NCI-H748 treated with DMSO at 0.1 percent for 48 hours (cell line): ENCODE data around the gene TMEM97.
"Not testable (repeated sequence)": the region's sequence is repeated elsewhere in the genome, so short reads cannot be mapped to it uniquely, and the experiment has no call there.

Experiments
- DNase-seq: peaks from one replicate; lab custom pipeline; 2025; lab: John Stamatoyannopoulos, UW

Gene TMEM97

DNA sequence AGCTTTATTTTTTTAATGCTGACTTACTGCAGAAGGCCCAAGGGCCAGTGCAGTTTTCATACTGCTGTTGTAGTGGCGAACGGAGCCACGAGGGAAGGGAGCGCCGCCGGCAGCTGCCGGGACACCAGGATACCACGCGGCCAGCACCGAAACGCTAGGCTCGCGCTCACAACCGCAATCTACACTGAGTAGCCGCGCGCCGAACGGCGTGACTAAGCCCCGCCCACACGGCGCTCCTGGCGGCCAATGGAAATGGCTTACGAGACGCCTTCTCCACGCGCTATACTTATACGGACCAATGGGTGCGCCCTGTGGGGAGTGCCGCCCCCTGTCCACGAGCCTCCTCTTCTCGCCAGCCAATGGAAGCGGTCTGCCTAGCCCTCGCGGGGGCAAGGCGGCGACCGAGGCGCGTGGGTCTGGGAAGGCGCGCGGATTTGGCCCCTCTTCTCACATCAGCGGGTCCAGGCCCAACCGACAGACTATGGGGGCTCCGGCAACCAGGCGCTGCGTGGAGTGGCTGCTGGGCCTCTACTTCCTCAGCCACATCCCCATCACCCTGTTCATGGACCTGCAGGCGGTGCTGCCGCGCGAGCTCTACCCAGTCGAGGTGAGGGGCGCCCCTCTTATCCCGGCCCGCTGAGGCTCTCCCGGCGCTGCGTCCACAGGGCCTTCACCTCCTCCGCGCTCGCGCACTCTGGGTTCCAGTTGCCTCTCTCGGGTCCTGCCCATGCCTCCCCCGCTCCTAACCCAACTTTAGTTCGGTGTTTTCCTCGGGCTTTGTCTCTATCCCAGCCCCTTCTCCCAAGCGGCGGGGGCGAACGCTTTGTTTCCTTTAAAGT is at the start of gene TMEM97:
Gene TMEM97, plus strand, starts transcription at position 442 of the 839 bp plus-strand sequence. Its CDS starts 40 bp downstream, at position 482.
- peak; percentile 97 for DNase-seq

DNA sequence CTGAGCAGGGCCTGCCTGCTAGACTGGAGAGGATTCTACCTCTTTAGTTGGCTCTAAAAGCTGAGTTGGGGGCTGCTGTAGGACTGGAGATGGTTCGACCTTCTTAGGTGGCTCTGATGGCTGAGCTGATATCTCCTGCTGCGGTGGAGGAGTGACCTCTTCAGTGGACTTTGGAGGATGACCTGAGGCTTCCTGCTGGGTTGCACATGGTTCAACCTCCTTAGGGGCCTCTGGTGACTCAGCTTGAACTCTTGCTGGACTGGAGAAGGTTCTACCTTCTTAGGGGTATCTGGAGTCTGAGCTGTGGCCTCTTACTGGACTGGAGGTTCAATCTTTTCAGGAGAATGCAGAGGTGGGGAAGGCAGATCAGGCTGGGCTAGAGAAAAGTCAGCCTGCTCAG is 48.9 kb upstream of the TMEM97 start:
- no peak for DNase-seq

DNA sequence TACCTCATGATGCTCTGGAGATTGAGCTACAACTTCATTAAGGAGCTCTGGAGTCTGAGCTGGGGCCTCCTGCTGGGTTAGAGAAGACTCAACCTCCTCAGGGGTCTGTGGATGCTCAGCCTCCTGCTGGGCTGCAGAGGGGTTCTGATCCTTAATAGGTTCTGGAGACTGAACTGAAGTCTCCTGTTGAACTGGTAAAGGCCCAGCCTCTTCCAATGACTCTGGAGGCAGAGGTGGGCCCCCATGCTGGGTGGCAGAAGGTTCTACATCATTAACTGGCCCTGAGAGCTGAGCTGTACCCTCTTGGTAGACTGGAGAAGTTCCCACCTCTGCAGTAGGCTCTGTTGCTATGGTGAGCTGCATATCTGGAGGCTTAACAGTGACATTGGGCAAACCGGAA is 48.1 kb upstream of the TMEM97 start:
- DNase-seq: no peak

DNA sequence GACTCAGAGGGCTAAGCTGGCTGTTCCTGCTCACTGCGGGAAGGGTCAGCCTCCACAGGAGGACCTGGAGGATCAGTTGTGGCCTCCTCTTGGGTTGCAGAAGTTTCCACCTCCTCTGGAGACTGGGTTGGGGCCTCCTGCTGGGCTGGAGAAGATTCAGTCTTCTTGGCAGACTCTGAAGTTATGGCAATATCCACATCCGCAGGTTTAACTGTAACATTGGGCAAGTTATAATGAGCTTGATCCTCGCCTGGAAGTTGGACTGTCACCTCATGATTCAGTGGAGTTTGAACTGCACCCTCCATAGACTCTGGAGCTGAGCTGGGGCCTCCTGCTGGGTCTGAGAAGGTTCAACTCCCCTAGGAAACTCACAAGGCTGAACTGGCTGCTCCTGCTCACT is 47.6 kb upstream of the TMEM97 start:
- DNase-seq: no peak

DNA sequence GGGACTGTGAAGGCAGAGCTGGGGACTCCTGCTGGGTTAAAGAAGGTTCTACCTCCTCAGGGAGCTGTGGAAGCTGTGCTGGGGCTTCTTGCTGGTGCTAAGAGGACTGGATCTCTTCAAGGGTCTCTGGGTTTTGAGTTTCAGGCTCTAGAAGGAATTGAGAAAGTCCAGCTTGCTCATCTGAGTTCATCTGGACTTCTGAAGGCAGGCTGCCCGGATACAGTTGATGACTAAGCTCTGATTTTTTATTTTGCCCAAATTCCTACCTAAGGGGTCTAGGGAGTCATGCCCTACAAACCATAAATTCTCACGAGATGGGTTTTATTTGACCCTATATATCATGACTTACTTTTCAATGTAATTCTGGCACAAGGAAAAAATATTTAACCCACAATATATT is 46.8 kb upstream of the TMEM97 start:
- DNase-seq: no peak

DNA sequence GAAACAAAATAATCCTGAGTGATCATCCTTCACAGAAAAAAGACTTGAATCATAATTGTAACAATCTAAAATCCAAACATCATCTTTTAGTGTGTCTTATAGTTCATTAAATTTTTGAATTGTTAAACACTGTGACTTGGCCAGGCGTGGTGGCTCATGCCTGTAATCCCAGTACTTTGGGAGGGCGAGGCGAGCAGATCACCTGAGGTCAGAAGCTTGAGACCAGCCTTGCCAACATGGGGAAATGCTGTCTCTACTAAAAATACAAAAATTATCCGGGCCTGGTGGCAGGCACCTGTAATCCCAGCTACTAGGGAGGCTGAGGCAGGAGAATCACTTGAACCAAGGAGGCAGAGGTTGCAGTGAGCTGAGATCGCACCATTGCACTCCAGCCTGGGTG is 45.7 kb upstream of the TMEM97 start:
- DNase-seq: not testable (repeated sequence)

DNA sequence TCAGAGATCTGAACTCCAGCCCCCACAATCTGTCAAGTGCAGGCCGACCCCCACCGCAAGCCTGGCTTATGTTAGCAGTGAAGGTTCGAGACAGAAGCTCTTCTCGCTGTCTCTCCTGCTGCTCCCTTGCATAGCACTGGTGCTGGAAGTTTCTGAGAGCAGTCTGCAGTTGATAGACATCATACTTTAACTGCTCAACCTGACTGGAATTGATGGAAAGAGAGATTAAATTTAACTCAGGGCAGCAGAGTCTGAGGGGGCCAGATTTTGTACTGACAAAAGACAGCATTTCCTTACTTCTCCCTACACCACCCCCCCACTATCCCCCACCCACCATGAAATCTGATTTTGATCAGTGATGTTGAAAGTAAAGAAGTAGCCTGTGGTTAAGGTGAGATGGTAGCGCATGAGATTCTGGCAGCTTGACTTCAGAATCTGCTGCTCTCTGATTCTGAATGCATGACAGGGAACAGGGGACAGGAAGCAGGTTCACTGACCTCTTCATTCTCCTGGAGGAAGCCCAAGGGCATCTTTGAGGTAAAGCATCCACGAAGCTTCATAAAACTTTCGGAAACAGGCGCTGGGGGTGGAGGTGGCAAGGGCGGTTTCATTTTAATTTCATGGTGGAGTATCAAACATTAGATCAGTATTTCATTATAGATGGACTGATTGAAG is 44.3 kb upstream of the TMEM97 start:
- no peak for DNase-seq

DNA sequence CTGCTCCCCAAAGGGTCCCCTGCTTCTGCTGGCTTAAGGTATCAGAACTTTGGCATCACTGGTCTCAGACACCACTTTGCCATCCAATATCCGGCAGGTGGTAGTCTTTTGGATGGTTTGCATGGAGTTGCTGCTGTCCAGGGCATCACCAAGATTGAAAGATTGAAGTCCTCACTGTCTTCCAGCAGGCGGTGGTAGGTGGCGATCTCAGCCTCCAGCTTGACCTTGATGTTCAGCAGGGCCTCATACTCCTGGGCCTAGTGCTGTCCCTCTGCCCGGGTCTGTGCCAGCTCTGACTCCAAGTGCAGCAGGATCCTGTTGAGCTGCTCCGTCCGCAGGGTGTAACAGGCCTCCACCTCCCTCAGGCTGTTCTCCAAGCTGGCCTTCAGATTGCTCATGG is 43.0 kb upstream of the TMEM97 start:
- no peak for DNase-seq

DNA sequence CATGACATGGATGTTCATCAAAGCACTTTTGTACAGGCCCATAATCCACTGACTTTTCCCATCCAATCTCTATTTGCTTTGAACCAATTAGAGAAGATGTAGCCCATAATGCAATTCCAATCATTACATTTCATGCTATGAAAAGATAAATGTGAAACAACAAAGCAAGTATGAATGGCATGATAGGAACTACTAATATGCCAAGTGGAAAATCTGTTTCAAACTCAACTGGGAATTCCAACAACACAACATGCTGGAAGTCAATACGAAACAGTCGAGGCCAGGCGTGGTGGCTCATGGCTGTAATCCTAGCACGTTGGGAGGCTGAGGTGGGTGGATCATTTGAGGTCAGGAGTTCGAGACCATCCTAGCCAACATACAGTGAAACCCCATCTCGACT is 39.6 kb upstream of the TMEM97 start:
- DNase-seq: no peak

DNA sequence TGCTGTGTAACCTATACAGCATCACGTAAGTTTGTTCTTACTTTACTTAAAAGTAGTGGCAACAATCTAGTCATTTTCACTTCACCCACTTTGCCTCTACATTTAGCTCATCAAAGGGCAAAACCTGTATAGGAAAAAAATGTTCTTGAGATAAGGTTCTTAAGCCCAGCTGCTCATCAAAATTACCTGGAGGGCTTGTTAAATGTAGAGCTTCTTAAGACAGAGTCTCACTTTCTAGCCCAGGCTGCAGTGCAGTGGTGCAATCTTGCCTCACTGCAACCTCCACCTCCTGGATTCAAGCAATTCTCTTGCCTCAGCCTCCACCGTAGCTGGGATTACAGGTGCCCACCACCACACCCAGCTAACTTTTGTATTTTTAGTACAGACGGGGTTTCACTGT is 38.2 kb upstream of the TMEM97 start:
- DNase-seq: no peak

DNA sequence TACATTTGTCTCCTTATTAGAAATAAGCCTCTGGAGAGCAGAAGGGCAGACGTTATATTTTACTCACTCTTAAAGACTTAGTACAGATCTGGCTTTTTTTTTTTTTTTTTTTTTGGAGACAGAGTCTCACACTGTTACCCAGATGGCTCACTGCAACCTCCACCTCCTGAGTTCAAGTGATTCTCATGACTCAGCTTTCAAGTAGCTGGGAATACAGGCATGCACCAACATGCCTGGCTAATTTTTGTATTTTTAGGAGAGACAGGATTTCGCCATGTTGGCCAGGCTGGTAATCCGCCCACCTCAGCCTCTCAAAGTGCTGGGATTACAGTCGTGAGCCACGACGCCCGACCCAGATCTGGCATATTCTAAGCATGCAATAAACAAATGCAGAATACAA is 36.4 kb upstream of the TMEM97 start:
- DNase-seq: no peak

DNA sequence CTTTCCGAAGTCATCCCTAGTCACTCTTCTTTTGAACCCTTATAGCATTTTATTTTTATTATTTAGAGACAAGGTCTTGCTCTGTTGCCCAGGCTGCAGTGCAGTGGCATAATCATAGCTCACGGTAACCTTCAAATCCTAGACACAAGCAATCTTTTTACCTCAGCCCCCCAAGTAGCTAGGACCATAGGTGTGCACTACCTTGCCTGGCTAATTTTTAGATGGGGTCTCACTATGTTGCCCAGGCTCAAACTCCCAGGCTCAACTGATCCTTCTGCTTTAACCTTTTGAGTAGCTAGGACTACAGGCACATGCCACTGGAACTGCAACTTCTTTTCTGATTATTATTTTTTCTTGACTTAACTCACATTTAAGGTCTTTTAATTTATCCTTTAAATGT is 33.0 kb upstream of the TMEM97 start:
- DNase-seq: no peak

DNA sequence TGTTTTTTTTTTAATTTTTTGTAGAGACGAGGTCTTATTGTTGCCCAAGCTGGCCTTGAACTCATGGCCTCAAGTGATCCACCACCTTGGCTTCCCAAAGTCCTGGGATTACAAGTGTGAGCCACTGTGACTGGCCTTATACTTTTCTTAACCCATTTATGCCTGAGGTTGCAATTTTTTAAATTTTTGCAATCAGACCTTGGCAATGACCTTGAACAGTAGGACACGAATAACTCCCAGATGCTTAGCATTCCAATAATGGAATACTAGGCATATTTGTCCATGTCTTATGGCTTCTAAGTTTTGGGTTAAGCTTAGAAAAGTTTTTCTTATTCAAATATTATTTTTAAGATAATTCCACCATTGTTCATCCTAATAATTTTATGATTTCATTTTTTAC is 28.3 kb upstream of the TMEM97 start:
- no peak for DNase-seq

DNA sequence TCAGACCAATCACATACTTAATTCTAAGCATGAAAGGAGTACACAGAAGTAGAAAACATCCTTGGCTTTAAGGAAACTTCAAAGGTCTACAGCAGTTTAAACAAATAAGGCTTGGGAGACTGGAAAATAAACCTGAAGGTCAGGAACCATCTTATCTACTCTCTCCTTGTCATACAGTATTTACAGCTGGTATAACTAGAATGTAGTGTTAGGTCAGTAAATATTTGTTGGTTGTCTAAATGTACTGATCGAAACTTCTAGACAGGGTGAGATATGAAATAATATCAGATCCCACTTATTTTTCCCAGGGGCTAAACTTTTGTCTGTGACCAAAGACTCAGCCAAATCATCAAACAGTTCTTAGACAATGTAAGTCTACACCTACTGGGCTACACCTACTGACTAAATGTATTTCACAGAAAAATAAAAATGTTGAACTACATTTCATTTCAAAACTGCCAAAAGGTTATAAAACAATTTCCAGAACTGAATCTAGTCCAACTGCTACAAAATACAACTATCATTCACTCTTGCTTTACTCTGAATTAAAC is 27.1 kb upstream of the TMEM97 start:
- no peak for DNase-seq

DNA sequence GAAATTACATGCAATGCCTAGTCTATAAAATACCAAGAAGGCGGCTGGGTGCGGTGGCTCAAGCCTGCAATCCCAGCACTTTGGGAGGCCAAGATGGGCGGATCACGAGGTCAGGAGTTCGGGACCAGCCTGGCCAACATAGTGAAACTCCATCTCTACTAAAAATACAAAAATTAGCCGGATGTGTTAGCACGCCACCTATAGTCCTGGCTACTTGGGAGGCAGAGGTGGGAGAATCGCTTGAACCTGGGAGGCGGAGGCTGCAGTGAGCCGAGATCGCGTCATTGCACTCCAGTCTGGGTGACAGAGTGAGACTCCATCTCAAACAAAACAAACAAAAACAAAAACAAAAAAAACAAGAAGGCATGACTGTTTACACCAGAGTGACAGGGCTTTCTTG is 26.1 kb upstream of the TMEM97 start:
- DNase-seq: not testable (repeated sequence)

DNA sequence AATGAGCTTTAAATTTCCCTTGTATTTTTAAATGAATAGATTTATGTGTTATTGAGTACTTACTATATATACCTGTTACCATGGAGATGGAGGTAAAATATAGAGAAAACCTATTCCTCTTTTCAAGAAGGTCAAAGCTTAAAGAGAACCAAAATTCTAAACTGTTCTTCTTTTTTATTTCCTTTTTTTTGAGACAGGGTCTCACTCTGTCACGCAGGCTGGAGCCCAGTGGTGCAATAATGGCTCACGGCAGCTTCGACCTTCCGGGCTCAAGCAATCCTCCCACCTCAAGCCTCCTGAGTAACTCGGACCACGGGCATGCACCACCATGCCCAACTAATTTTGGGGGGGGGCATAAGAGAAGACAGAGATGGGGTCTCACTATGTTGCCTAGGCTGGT is 25.0 kb upstream of the TMEM97 start:
- DNase-seq: no peak

DNA sequence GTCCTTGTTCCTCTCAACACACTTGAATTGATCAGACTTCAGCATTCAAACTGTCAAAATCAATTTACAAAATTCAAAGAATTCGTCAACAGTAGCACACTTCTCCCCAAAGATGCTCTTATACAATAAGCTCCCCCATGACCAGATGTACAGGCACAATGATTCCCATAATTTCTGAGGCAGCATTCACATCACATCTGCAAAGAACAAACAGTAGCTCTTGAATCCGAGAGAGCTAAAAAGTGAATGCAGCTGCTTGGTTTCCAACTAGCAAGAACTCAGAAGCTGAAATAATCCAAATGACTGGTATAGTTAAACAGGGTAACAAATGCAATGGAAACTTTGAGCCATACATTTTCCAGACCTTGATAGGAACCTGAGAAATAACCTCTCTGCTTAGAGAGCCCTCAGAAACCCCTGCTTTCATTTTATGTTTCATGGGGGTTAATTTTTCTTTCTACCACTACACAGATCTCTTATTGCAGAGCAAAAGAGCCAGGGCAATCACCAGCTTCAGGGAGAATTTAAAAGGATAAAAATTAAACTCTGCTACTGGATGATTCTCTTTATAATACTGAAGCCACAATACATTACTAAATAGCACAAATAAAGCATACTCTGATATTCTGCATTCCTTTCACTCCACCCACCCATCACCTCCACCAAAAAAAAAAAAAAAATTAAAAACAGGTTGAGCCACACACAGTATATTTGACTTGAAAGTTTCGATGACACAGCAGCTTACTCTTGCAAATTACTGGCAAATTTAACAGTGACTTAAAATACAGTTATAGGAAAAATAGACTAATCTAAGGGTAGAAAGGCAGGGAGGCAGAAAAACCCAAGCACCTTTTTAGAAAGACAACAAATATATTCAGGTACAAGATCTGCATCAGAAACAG is 23.1 kb upstream of the TMEM97 start:
- DNase-seq: no peak

DNA sequence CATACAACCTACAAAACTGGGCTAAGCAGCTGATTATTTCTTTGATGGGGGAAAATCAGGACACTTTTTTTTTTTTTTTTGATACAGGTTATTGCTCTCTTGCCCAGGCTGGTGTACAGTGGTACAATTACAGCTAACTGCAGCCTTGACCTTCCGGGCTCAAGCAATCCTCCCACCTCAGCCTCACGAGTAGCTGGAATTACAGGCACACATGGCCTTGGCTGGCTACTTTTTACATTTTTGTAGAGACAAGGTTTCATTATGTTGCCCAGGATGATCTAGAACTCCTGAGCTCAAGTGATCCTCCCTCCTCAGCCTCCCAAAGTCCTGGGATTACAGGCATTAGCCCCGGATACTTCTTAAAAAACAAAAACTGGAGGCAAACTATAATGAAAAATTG is 20.6 kb upstream of the TMEM97 start:
- no peak for DNase-seq

DNA sequence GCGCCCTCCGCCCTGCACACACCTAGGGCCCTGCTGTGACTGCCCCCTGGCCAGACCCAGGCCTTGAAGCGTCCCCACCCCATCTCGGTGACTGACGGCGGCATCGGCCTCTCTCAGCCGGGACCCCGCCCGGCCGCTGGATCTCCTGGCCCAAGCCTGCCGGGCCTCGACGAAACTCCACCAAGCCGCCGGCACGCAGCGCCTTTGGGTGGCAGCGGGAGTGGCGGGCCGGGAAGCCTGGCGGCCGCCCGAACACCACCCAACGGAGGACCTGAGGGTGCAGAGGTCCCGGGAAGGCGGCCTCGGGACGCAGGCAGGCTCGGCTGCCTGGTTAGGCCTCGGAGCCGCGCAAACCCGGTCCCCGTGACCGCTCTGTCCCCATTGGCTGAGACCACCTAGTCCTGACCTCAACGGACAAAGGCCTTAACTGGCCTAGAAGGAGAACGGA is 12.0 kb upstream of the TMEM97 start:
- no peak for DNase-seq

DNA sequence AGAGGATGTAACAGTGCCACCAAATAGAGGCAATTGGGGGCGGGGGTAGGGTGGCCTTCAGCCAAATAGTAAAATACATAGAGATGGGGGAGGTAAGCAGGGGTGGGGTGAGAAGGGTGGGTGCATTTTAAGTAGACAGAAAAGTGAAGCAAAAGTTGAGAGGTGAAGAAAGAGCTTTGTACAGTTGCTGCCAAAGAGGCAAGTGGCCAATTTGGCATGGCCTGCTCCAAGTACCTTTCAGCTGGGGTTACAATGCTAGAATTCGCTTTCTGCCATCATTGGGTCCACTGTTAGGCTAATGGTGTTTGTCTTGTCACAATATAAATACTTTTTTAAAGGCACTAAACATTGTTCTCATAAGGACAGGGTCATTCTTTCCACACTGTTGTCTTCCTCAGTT is 5.2 kb upstream of the TMEM97 start:
- no peak for DNase-seq

DNA sequence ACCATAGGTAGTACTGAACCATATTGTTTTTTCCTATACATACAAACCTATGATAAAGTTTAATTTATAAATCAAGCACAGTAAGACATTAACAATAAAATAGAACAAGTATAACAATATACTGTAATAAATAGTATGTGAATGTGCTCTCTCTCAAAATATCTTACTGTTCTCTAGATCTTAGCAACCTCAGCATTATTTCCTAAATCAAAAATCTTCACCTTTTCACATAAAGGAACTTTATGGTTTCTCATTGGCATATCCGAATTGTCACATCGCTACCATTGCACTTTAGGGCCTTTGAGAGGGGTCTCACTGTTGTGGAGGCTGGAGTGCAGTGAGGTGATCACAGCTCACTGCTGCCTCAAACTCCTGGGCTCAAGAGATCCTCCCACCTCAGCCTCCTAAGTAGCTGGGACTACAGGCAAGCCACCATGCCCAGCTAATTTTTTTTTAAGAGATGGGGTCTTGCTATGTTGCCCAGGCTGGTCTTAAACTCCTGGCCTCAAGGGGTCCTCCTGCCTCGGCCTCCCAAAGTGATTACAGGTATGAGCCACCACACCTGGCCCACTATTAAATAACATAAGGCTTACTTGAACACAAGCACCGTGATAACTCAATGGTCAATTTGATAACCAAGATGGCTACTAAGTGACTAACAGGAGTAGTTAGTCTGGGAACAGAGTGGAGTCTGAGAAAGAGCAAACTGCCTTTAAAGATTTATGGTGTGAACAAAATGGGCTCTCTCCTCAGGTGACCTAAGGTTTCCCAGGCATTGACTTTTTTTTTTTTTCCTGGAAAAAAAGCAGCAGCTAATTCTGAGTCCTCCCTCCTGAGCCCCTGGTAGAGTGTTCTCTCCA is 2.9 kb upstream of the TMEM97 start:
- DNase-seq: no peak
